Endodermal cell (in vitro differentiated cells): Measurements from ENCODE around the gene NHERF1. TPM values are rescaled to one million over a fixed set of nuclear protein-coding genes. Genes with fewer than 3 reads are reported as not detected.

Experiments used
- DNase-seq: peaks from one replicate; pipeline ENCODE4 v3.0.0-alpha.2; 2017
- H3K27ac ChIP-seq: 2 replicates; pipeline ENCODE4 v1.5.1; 2013; ENCODE audit warnings: mild to moderate bottlenecking, low read depth, low read length, moderate library complexity
- H3K27me3 ChIP-seq: 2 replicates; pipeline ENCODE4 v1.6.1; 2013; ENCODE audit warnings: mild to moderate bottlenecking, low read length, moderate library complexity; ENCODE audit not compliant: insufficient read depth, control insufficient read depth, poor library complexity, severe bottlenecking
- H3K36me3 ChIP-seq: 2 replicates; pipeline ENCODE4 v1.7.0; 2013; ENCODE audit warnings: mild to moderate bottlenecking, low read length, moderate library complexity; ENCODE audit not compliant: control insufficient read depth, insufficient read depth
- H3K4me1 ChIP-seq: one replicate; pipeline ENCODE4 v1.7.0; 2013; ENCODE audit warnings: low read length; ENCODE audit not compliant: control insufficient read depth, insufficient read depth
- H3K4me3 ChIP-seq: 2 replicates; pipeline ENCODE4 v1.5.1; 2013; ENCODE audit warnings: mild to moderate bottlenecking, low read length, moderate library complexity
- H3K9ac ChIP-seq: 2 replicates; pipeline ENCODE4 v1.6.1; 2013; ENCODE audit warnings: mild to moderate bottlenecking, low read length, moderate library complexity; ENCODE audit not compliant: poor library complexity, severe bottlenecking; ENCODE audit errors: extremely low read depth
- H3K9me3 ChIP-seq: 2 replicates; pipeline ENCODE4 v1.6.1; 2013; ENCODE audit warnings: mild to moderate bottlenecking, low read length, moderate library complexity; ENCODE audit not compliant: control insufficient read depth
- H3K27ac Mint-ChIP-seq: 2 replicates; pipeline ENCODE4 v1.8.0; 2020; ENCODE audit warnings: mixed read lengths
- H3K27me3 Mint-ChIP-seq: 2 replicates; pipeline ENCODE4 v1.8.0; 2021; ENCODE audit warnings: mild to moderate bottlenecking, mixed read lengths; ENCODE audit not compliant: insufficient read depth
- H3K36me3 Mint-ChIP-seq: 2 replicates; pipeline ENCODE4 v1.8.0; 2020; ENCODE audit warnings: low read depth, mixed read lengths
- H3K4me1 Mint-ChIP-seq: 2 replicates; pipeline ENCODE4 v1.8.0; 2020; ENCODE audit warnings: mixed read lengths
- H3K4me3 Mint-ChIP-seq: 2 replicates; pipeline ENCODE4 v1.8.0; 2020; ENCODE audit warnings: mild to moderate bottlenecking, moderate library complexity, mixed read lengths
- H3K9me3 Mint-ChIP-seq: 2 replicates; pipeline ENCODE4 v1.8.0; 2020; ENCODE audit warnings: mild to moderate bottlenecking, mixed read lengths
- WGBS, 2 experiments: methylation state at CpG; one replicate each; pipeline versions ENCODE4 v1.1.5 to v1.1.7; 2013; ENCODE audit warnings: missing lambda C conversion rate in 2 of 2, mixed read lengths in 1 of 2; ENCODE audit not compliant: insufficient coverage in 1 of 2, insufficient read length in 1 of 2; 5-methylcytosine and 5-hydroxymethylcytosine counted together
- total RNA-seq, 2 donors: library from RNA; stranded (reverse); fragmentation: NEBNext Ultra II Directional in 1 of 2; extraction: Animal tissue kit (Norgen Biotek cat#: 25700) in 1 of 2; gene quantifications; 2 replicates in 1 of 2; 3 replicates in 1 of 2; pipeline ENCODE4 v1.2.1, GENCODE V29; 2021
- TF ChIP-seq, protein P1 (sequence below): fragments of 200-600 bp; sonication (generic); conservative IDR thresholded peaks from 2 replicates; pipeline ENCODE4 v1.5.0; 2021; ENCODE audit warnings: antibody characterized with exemption, mild to moderate bottlenecking

Gene NHERF1
- total RNA-seq, 2 donors from 2014 or later: 116 to 138 TPM

DNA sequence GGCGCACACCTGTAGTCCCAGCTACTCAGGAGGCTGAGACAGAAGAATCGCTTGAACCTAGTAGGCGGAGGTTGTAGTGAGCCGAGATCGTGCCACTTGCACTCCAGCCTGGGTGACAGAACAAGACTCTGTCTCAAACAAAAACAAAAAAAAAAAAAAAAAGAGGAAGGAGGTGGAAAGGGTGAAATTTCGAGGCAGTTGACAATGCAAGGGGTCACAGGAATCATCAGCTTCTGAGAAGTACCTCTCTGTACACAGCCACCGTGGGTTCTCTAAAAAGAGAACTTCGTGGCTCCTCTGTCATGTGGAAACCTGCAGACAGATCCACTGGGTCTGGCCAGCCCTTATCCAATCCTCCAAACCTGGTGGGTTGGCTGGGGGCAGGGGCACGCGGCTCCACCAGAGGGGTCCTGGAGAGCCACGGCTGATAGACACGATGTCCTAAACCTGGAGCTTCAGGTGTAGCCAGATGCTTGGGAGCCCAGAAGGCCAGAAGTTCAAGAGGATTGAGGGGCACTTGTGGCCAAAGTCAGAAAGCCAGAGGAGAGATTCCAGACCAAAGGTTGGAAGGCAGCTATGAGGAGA lies 35.2 kb upstream of the NHERF1 start:
- H3K9me3 ChIP-seq: no peaks in the 10 kb centered on the region
- Mint-ChIP-seq H3K27ac (no peak overlapping the region), H3K27me3 (peaks cover 5% of the 10 kb centered on the region), H3K9me3 (no peaks in the 10 kb centered on the region), H3K36me3 (no peaks in the 10 kb centered on the region), H3K4me3 (no peak overlapping the region), H3K4me1 (no peaks in the 10 kb centered on the region)
- H3K4me1 ChIP-seq: no peaks in the 10 kb centered on the region
- no peak overlapping the region for H3K4me3 ChIP-seq
- no peak for DNase-seq
- 83 to 93% methylated on average over 6 to 11 of the region's 12 CpGs for WGBS, 2 experiments
- H3K36me3 ChIP-seq: no peaks in the 10 kb centered on the region
- TF ChIP-seq, protein P1, sequence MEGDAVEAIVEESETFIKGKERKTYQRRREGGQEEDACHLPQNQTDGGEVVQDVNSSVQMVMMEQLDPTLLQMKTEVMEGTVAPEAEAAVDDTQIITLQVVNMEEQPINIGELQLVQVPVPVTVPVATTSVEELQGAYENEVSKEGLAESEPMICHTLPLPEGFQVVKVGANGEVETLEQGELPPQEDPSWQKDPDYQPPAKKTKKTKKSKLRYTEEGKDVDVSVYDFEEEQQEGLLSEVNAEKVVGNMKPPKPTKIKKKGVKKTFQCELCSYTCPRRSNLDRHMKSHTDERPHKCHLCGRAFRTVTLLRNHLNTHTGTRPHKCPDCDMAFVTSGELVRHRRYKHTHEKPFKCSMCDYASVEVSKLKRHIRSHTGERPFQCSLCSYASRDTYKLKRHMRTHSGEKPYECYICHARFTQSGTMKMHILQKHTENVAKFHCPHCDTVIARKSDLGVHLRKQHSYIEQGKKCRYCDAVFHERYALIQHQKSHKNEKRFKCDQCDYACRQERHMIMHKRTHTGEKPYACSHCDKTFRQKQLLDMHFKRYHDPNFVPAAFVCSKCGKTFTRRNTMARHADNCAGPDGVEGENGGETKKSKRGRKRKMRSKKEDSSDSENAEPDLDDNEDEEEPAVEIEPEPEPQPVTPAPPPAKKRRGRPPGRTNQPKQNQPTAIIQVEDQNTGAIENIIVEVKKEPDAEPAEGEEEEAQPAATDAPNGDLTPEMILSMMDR: no peak
- no peaks in the 10 kb centered on the region for H3K27me3 ChIP-seq
- no peak overlapping the region for H3K27ac ChIP-seq
- no peak overlapping the region for H3K9ac ChIP-seq

DNA sequence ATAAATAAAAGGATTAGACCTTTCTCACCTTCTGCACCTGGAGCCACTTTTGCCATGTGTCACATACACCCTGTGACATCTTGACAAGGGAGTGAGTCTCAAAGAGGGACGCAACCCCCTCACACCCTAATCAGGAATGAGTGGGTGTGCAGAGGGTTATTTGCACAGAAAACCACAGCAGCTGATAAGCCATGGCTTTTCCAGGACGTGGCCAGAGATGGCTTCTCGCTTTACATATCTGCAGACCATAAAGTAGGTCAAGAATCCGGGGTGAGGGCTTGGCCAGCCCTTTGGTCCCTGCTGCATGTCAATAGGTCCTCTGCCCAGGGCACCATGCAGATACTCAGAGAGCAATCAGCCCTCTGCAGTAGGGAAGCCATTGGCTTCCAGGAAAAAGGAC lies 33.3 kb upstream of the NHERF1 start:
- TF ChIP-seq, protein P1: no peak
- Mint-ChIP-seq H3K4me3 (no peak overlapping the region), H3K27me3 (peaks cover 5% of the 10 kb centered on the region), H3K9me3 (no peaks in the 10 kb centered on the region), H3K4me1 (no peaks in the 10 kb centered on the region), H3K36me3 (no peaks in the 10 kb centered on the region), H3K27ac (no peak overlapping the region)
- no peak for DNase-seq
- H3K9me3 ChIP-seq: no peaks in the 10 kb centered on the region
- no peaks in the 10 kb centered on the region for H3K36me3 ChIP-seq
- H3K9ac ChIP-seq: no peak overlapping the region
- H3K27ac ChIP-seq: no peak overlapping the region
- no peaks in the 10 kb centered on the region for H3K27me3 ChIP-seq
- H3K4me3 ChIP-seq: no peak overlapping the region
- WGBS, 2 experiments: 69 to 73% methylated on average over 3 to 4 of the region's 4 CpGs
- no peaks in the 10 kb centered on the region for H3K4me1 ChIP-seq

DNA sequence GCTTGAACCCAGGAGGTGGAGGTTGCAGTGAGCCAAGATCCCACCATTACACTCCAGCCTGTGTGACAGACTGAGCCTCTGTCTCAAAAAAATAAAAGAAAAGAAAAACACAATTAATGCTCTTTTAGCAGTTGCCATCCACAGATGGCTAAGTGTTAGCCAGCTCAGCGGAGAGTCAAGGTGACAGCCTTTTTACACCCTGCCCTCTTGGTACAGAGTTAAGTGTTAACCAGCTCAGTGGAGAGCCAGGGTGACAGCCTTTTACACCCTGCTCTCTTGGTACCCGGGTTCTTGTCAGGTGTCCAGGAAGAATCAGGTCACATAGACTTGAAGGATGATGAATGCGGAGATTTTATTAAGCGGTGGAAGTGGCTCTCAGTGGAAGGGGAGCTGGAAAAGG lies 27.9 kb upstream of the NHERF1 start:
- WGBS, 2 experiments: 94 to 97% methylated on average over 3 to 4 of the region's 4 CpGs
- Histone ChIP-seq H3K4me1 (no peaks in the 10 kb centered on the region), H3K27me3 (no peaks in the 10 kb centered on the region), H3K4me3 (no peak overlapping the region), H3K9ac (no peak overlapping the region), H3K36me3 (no peaks in the 10 kb centered on the region), H3K27ac (no peak overlapping the region), H3K9me3 (no peaks in the 10 kb centered on the region)
- no peaks in the 10 kb centered on the region for H3K36me3 Mint-ChIP-seq
- no peaks in the 10 kb centered on the region for H3K4me1 Mint-ChIP-seq
- peaks cover 12% of the 10 kb centered on the region for H3K27me3 Mint-ChIP-seq
- TF ChIP-seq, protein P1: no peak
- no peaks in the 10 kb centered on the region for H3K9me3 Mint-ChIP-seq
- no peak for DNase-seq
- H3K4me3 Mint-ChIP-seq: no peak overlapping the region
- H3K27ac Mint-ChIP-seq: no peak overlapping the region
